ENCODE results near the gene BEST2.

Gene BEST2

DNA sequence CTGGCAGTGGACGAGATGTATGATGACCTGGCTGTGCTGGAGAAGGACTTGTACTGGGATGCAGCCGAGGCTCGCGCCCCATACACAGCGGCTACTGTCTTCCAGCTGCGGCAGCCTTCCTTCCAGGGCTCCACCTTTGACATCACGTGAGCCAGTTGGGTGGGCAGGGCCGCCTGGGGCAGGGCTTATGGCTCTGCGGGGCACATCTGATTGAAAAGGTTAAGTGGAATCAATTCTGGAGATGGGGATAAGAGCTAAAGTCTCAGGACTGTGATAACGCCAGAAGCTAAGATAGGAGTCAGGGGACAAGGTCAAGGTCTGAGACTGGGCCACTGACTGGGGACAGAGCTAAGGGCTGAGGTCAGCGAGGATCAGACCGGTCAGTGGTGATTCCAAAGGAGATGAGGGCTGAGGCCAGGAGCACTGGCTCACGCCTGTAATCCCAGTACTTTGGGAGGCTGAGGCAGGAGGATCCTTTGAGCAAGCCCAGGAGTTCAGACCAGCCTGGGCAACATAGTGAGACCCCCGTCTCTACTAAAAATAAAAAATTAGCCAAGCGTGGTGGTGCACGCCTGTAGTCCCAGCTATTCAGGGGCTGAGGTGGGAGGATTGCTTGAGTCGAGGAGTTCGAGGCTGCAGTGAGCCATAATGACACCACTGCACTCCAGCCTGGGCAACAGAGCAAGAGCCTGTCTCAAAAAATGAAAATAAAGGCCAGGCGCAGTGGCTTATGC is 4.7 kb downstream of the BEST2 start:
- H3K36me3 ChIP-seq, result no peaks in the 10 kb centered on the region
- peaks cover 65% of the 10 kb centered on the region for H3K27me3 ChIP-seq
- peaks cover 3 to 8% of the 10 kb centered on the region in 2 experiments for H3K4me1 ChIP-seq (ENCODE audit: control insufficient read depth in 1 of 2, insufficient read depth in 1 of 2, low read depth in 1 of 2, low read length in 1 of 2)
- TF ChIP-seq, protein P1, sequence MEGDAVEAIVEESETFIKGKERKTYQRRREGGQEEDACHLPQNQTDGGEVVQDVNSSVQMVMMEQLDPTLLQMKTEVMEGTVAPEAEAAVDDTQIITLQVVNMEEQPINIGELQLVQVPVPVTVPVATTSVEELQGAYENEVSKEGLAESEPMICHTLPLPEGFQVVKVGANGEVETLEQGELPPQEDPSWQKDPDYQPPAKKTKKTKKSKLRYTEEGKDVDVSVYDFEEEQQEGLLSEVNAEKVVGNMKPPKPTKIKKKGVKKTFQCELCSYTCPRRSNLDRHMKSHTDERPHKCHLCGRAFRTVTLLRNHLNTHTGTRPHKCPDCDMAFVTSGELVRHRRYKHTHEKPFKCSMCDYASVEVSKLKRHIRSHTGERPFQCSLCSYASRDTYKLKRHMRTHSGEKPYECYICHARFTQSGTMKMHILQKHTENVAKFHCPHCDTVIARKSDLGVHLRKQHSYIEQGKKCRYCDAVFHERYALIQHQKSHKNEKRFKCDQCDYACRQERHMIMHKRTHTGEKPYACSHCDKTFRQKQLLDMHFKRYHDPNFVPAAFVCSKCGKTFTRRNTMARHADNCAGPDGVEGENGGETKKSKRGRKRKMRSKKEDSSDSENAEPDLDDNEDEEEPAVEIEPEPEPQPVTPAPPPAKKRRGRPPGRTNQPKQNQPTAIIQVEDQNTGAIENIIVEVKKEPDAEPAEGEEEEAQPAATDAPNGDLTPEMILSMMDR (IDR thresholded peaks at IDR 0.05), result no peak
- H3K9me3 ChIP-seq, result no peaks in the 10 kb centered on the region
- H3K27ac ChIP-seq, result no peak overlapping the region
- no peak overlapping the region for H3K4me3 ChIP-seq (ENCODE audit: low read depth in 1 of 2, low read length in 1 of 2)

DNA sequence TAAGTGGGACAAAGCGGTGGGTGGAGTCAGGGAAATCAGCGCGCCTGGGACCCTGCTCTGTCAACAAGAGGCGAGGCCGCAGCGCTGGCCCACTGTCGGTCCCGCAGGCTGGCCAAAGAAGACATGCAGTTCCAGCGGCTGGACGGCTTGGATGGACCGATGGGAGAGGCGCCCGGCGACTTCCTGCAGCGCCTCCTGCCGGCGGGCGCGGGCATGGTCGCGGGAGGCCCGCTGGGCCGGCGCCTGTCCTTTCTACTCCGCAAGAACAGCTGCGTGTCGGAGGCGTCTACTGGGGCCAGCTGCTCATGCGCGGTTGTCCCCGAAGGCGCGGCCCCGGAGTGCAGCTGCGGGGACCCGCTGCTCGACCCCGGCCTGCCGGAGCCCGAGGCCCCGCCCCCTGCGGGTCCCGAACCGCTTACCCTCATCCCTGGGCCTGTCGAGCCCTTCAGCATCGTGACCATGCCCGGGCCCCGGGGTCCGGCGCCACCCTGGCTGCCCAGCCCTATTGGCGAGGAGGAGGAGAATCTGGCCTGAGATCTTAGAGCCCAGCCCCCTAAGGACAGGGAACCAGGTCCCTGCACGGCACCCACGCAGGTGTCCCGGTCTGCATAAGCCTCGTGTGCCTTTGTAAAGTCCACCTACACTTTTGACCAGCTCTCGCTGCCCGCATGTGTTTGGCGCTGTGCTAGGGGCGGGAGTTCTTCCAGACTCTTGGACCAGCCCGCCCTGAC is 6.1 kb downstream of the BEST2 start:
- Histone ChIP-seq H3K27me3 (peaks cover 52% of the 10 kb centered on the region), H3K27ac (no peak overlapping the region), H3K4me1 (ENCODE audit: control insufficient read depth in 1 of 2, insufficient read depth in 1 of 2, low read depth in 1 of 2, low read length in 1 of 2) (peaks cover 3 to 8% of the 10 kb centered on the region in 2 experiments), H3K36me3 (no peaks in the 10 kb centered on the region), H3K4me3 (ENCODE audit: low read depth in 1 of 2, low read length in 1 of 2) (peak overlapping the region; percentile 29 to 56), H3K9me3 (no peaks in the 10 kb centered on the region)
- TF ChIP-seq, protein P1 (IDR thresholded peaks at IDR 0.05), result peak; percentile 93

GRCh38 chr19:12759686-12760085 is 8.1 kb downstream of the BEST2 start:
- no peak overlapping the region for H3K27ac ChIP-seq
- TF ChIP-seq, protein P1 (IDR thresholded peaks at IDR 0.05), result no peak
- peaks cover 34% of the 10 kb centered on the region for H3K27me3 ChIP-seq
- H3K4me3 ChIP-seq (ENCODE audit: low read depth in 1 of 2, low read length in 1 of 2), result no peak overlapping the region
- no peaks in the 10 kb centered on the region for H3K36me3 ChIP-seq
- peaks cover 3 to 8% of the 10 kb centered on the region in 2 experiments for H3K4me1 ChIP-seq (ENCODE audit: control insufficient read depth in 1 of 2, insufficient read depth in 1 of 2, low read depth in 1 of 2, low read length in 1 of 2)
- no peaks in the 10 kb centered on the region for H3K9me3 ChIP-seq

- no peak overlapping the region for H3K4me3 ChIP-seq (ENCODE audit: low read depth in 1 of 2, low read length in 1 of 2)
- H3K27me3 ChIP-seq, result peaks cover 2% of the 10 kb centered on the region
- no peaks in the 10 kb centered on the region for H3K9me3 ChIP-seq
- no peaks in the 10 kb centered on the region for H3K36me3 ChIP-seq
- TF ChIP-seq, protein P1 (IDR thresholded peaks at IDR 0.05), result no peak
- no peak overlapping the region for H3K27ac ChIP-seq
- H3K4me1 ChIP-seq (ENCODE audit: control insufficient read depth in 1 of 2, insufficient read depth in 1 of 2, low read depth in 1 of 2, low read length in 1 of 2), result no peaks in the 10 kb centered on the region
These were observed 11.5 kb downstream of the BEST2 start for GRCh38 chr19:12763100-12763499.

- Histone ChIP-seq H3K36me3 (no peaks in the 10 kb centered on the region), H3K4me3 (ENCODE audit: low read depth in 1 of 2, low read length in 1 of 2) (no peak overlapping the region), H3K27ac (no peak overlapping the region), H3K4me1 (ENCODE audit: control insufficient read depth in 1 of 2, insufficient read depth in 1 of 2, low read depth in 1 of 2, low read length in 1 of 2) (peaks cover 0 to under 1% of the 10 kb centered on the region in 2 experiments), H3K27me3 (no peaks in the 10 kb centered on the region), H3K9me3 (no peaks in the 10 kb centered on the region)
- TF ChIP-seq, protein P1 (IDR thresholded peaks at IDR 0.05), result no peak
These were observed 13.1 kb downstream of the BEST2 start for GRCh38 chr19:12764698-12765097.
